Neural cell (in vitro differentiated cells): ENCODE measurements around the gene SLC15A4.

Source experiments
- CTCF ChIP-seq: fragments of 450-650 bp; IDR thresholded peaks from 2 replicates; pipeline ENCODE4 v1.5.1; 2014; ENCODE audit warnings: antibody characterized with exemption, mild to moderate bottlenecking, moderate library complexity; ENCODE audit not compliant: poor library complexity, severe bottlenecking
- EP300 ChIP-seq: fragments of 450-650 bp; conservative IDR thresholded peaks from 2 replicates; pipeline ENCODE4 v1.6.1; 2014; ENCODE audit warnings: antibody characterized with exemption, mild to moderate bottlenecking, moderate library complexity; ENCODE audit not compliant: poor library complexity, severe bottlenecking
- EZH2 ChIP-seq: fragments of 200-600, 300-800 bp; shearing (Covaris generic), sonication (generic); IDR thresholded peaks from 2 replicates; pipeline ENCODE4 v1.6.1; 2014; ENCODE audit warnings: antibody characterized with exemption, low read length, borderline replicate concordance, mild to moderate bottlenecking; ENCODE audit not compliant: insufficient read depth, poor library complexity, severe bottlenecking
- MXI1 ChIP-seq: fragments of 450-650 bp; conservative IDR thresholded peaks from 2 replicates; pipeline ENCODE4 v1.6.1; 2014; ENCODE audit warnings: antibody characterized with exemption, mild to moderate bottlenecking; ENCODE audit not compliant: poor library complexity, severe bottlenecking
- POLR2AphosphoS5 ChIP-seq: IDR thresholded peaks from 2 replicates; pipeline ENCODE4 v1.6.1; 2012
- RAD21 ChIP-seq: fragments of 450-650 bp; conservative IDR thresholded peaks from 2 replicates; pipeline ENCODE4 v1.6.1; 2014; ENCODE audit warnings: antibody characterized with exemption, mild to moderate bottlenecking, moderate library complexity
- REST ChIP-seq: IDR thresholded peaks from 2 replicates; pipeline ENCODE4 v1.6.1; 2012; ENCODE audit warnings: borderline replicate concordance
- SMC3 ChIP-seq: fragments of 450-650 bp; conservative IDR thresholded peaks from 2 replicates; pipeline ENCODE4 v1.6.1; 2014; ENCODE audit warnings: antibody characterized with exemption, mild to moderate bottlenecking, moderate library complexity; ENCODE audit not compliant: poor library complexity
- TAF1 ChIP-seq: IDR thresholded peaks from 2 replicates; pipeline ENCODE4 v1.6.1; 2012; ENCODE audit warnings: low read depth

- TF ChIP-seq CTCF: no peak
- no peak for TF ChIP-seq RAD21
- no peak for TF ChIP-seq SMC3
- no peak for TF ChIP-seq EP300
- no peak for TF ChIP-seq EZH2
- TF ChIP-seq POLR2AphosphoS5: no peak
- TF ChIP-seq TAF1: no peak
- TF ChIP-seq MXI1: no peak
- no peak for TF ChIP-seq REST
Measured at GRCh38 chr12:128779901-128780300, 43.9 kb downstream of the SLC15A4 start.
